HAP-1 (cell line): ENCODE results near the gene ATXN1.

ENCODE experiments used
- DNase-seq, 2 experiments: peaks; one replicate each; pipeline ENCODE4 v3.0.0-alpha.2; 2016 to 2020; ENCODE audit warnings: low spot score in 2 of 2
- H3K27me3 ChIP-seq: fragments of 250-450 bp; sonication (Bioruptor Pico); 2 replicates; pipeline ENCODE4 v1.5.1; 2020; ENCODE audit warnings: low read depth, mild to moderate bottlenecking, moderate library complexity
- H3K36me3 ChIP-seq: fragments of 250-450 bp; sonication (Bioruptor Pico); replicated peaks from 2 replicates; pipeline ENCODE4 v1.5.1; 2020; ENCODE audit warnings: mild to moderate bottlenecking
- H3K4me1 ChIP-seq: fragments of 250-450 bp; sonication (Bioruptor Pico); 2 replicates; pipeline ENCODE4 v1.5.1; 2020; ENCODE audit warnings: mild to moderate bottlenecking
- H3K4me3 ChIP-seq: fragments of 250-450 bp; sonication (Bioruptor Pico); 2 replicates; pipeline ENCODE4 v1.5.1; 2020; ENCODE audit warnings: mild to moderate bottlenecking, moderate library complexity
- H3K9me3 ChIP-seq: fragments of 250-450 bp; sonication (Bioruptor Pico); 2 replicates; pipeline ENCODE4 v1.5.1; 2020; ENCODE audit warnings: mild to moderate bottlenecking, moderate library complexity
- in situ Hi-C: fragments of 300-500 bp; cut with MboI; formaldehyde crosslinking; loops from 3 replicates; pipeline ENCODE4 v1.14.3; 2020; ENCODE audit warnings: low sequenced_read_pairs, inconsistent platforms, mixed read lengths

The ATXN1 gene

DNA sequence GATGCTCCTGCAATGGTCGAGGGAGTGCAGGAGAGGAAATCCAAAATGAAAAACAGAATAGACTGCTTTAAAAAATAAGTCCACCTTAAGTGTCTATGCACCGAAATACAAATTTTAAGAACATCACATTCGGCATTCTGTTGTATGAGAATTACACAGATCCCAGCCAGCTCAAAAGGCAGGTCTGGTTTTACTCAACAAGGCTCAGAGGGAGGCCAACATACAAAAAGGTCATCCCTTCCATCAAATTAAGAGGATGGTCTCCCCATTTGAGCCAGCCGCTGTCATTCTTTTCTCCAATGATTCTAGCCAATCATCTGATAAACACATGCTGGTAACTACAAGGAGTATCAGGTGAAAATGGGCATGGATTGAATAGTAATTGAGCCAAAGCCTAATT is 7.9 kb downstream of the ATXN1 start:
- in situ Hi-C loops = no loop called here
- no peaks in the 10 kb centered on the region for H3K9me3 ChIP-seq

DNA sequence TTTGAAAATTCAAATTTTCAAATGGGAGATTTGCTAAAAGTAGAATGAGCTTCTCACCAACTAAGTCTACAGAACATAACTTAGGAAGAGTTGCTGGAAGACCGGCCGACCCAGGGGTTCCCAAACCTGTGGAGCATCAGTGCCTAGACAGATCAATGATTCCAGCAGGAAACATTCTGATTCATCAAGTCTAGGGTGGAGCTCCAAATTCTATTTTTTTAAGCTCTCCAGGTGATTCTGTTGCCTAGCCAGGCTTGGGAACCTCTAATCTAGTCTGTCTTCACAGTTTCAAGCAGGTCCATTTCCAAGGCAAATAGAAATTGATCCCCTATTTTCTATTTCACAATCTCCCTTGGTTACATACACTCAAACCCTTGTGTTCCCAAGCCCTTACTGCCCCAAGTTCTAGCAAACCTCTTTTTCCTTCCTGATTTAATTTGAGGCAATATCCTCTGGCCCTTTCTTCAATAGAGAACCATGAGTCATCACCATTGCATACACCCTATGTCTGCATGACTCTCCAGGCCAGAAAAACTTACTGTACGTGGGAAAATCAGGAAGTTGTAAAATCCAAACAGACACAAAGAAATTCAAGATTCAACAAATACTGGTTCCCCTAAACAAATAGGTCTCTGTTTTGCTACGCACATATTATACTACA is 8.9 kb downstream of the ATXN1 start:
- no peaks in the 10 kb centered on the region for H3K9me3 ChIP-seq
- no peak overlapping the region for H3K4me3 ChIP-seq
- H3K4me1 ChIP-seq = peaks cover 11% of the 10 kb centered on the region
- H3K36me3 ChIP-seq = no peaks in the 10 kb centered on the region
- DNase-seq = no peak
- in situ Hi-C loops = no loop called here
- no peaks in the 10 kb centered on the region for H3K27me3 ChIP-seq

More for the DNA sequence above, 7.9 kb downstream of the ATXN1 start:
- no peaks in the 10 kb centered on the region for H3K36me3 ChIP-seq
- no peak for DNase-seq
- no peaks in the 10 kb centered on the region for H3K27me3 ChIP-seq
- no peak overlapping the region for H3K4me3 ChIP-seq
- H3K4me1 ChIP-seq = peaks cover 19% of the 10 kb centered on the region

DNA sequence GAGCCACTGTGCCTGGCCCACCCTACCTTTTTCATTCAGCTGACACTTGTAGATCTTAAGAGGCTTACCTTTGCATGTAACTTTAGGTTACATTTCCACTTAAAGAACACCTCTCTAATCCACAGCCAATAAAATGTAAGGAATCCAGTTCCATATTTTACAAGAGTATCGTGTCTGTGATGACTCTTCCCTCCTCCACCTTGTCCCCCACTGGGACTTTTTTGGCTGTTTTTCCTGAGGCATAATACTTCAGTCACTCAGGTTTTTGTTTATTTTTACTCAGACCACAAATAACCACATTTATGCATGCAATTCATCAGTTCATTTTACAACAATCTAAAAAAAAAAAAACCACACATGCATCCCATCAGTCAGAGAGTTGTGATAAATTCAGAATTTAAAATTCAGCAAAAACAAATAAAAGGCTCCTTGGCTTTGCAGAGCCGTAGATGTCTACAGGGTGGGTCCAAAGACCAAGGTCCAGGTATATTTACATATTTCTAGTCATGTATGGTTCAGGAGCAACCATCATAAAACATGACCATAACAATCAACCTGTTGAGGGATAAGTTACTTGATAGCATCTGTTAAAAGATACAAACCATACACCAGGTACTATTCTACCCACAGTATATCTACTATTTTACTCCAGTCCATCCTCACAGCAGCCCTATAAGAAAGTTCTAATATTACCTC is 9.9 kb downstream of the ATXN1 start:
- Histone ChIP-seq H3K9me3 (no peaks in the 10 kb centered on the region), H3K4me3 (no peak overlapping the region), H3K4me1 (peaks cover 2% of the 10 kb centered on the region), H3K27me3 (no peaks in the 10 kb centered on the region), H3K36me3 (no peaks in the 10 kb centered on the region)
- DNase-seq = no peak
- in situ Hi-C loops = no loop called here

DNA sequence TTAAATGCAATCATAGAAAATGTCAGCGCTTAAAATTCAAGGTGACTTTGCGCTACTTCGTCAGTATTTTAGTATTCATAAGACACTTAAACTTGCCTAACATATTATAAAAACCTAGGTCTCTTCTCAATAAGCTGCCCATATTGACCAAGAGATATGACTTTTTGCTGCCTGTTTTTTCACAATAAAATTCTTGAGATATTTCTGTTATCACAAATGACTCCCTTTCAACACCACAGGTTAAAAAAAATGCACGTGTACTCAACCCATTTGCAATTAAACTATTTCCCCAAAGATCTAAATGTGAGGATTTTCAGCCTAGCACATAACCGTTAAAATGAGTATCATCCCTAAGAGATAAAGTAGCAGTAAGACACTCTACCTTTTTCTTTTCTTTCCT is 10.7 kb downstream of the ATXN1 start:
- Histone ChIP-seq H3K36me3 (no peaks in the 10 kb centered on the region), H3K4me1 (no peaks in the 10 kb centered on the region), H3K27me3 (no peaks in the 10 kb centered on the region), H3K4me3 (no peak overlapping the region), H3K9me3 (no peaks in the 10 kb centered on the region)
- in situ Hi-C loops = no loop called here
- DNase-seq = no peak

DNA sequence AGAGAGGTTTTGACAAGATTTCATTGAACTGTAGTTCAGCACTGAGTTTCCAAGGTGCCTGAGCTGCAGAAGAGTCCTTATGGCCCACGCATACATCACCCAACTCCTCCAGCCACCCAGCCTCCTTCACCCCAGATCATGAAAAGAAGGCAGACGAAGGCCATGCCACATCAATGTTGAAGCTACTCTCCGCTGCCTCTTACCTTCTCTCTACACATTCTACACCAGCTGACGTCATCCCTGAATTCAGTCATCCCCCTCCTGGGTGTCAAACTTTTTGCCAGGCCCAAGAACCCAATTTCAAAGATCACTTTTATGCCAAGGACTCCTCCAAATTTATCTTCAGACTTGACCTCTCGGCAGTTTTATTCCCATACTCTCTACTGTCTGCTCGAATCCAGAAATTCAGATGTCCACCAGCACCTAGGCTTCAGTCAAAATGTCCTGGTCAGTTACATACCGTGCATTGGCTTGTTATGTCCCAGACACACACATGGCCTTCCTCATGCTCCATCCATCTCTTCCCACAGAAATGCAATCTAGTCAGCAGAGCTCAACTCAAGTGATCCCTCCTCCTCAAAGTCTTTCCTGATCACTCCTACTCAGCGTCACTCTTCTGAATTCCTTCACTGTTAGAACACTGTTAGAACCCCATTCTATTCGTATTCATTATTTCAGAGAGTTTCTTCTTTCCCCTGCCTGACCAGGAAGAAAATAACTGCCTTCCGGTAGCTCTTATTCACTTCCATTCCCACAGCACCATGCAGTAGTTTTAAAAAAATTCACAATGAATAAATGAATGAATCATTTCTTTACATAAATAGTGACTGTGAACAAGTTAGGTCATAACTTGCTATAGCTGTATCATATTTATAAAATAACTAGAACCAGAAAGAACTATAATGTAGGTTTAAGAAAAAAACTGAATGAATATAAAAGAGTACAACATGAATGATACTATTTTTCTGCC is 11.5 kb downstream of the ATXN1 start:
- Histone ChIP-seq H3K36me3 (no peaks in the 10 kb centered on the region), H3K27me3 (no peaks in the 10 kb centered on the region), H3K9me3 (no peaks in the 10 kb centered on the region), H3K4me1 (no peaks in the 10 kb centered on the region), H3K4me3 (no peak overlapping the region)
- DNase-seq = no peak
- in situ Hi-C loops = no loop called here

DNA sequence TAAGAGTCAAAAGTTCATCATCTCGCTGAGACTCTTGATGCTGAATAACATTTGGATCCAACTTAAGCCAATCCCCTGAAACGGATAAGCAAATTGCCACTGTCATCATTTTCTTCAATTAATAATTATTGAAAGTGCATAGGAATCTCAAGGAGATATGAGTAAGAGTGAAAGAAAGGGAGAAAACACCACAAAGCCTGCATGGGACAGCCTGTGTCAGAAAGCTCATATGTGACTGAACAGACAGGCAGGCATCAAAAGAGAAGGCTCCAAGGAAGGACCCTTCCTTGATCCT is 13.3 kb downstream of the ATXN1 start:
- no peaks in the 10 kb centered on the region for H3K9me3 ChIP-seq
- no peaks in the 10 kb centered on the region for H3K4me1 ChIP-seq
- H3K36me3 ChIP-seq = no peaks in the 10 kb centered on the region
- no peak for DNase-seq
- in situ Hi-C loops = no loop called here
- no peak overlapping the region for H3K4me3 ChIP-seq
- H3K27me3 ChIP-seq = no peaks in the 10 kb centered on the region

DNA sequence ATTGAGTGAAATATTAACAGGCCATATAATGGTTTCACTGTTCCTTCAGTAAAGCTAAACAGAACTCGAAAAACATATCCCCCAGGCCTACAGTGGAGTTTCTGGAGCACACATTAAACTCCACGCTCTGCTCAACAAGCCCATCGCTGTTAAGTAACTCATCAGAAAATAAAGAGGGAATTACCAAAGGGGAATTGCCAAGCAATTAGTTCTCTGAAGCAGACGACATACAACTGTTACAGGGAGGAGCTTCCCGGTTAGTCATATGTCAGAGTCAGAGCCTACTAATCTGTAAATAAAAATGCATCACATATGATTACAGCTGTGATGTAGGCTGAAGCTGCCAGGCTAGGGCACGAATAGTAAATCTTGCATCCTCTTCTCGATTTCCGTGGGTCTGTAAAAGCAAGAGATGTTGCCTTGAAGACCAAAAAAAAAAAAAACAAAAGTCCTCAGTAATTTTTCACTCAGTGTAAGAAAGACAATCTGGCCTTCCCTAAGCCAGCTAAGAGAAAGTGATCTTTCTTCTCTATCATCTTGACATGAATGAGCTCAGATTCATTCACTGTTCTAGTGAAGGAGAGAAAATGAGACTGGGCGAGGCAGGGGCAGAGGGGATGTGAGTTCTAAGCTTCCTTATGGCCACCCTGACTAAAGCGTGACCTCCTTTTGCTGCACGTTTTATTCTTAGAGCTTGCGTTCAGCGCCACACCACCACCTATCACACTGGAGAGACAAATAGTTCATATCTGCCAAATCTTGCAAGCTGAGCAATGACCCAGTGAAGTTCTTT is 13.8 kb downstream of the ATXN1 start:
- in situ Hi-C loops = no loop called here
- Histone ChIP-seq H3K9me3 (no peaks in the 10 kb centered on the region), H3K36me3 (no peaks in the 10 kb centered on the region), H3K27me3 (no peaks in the 10 kb centered on the region), H3K4me3 (no peak overlapping the region), H3K4me1 (no peaks in the 10 kb centered on the region)
- DNase-seq = no peak

DNA sequence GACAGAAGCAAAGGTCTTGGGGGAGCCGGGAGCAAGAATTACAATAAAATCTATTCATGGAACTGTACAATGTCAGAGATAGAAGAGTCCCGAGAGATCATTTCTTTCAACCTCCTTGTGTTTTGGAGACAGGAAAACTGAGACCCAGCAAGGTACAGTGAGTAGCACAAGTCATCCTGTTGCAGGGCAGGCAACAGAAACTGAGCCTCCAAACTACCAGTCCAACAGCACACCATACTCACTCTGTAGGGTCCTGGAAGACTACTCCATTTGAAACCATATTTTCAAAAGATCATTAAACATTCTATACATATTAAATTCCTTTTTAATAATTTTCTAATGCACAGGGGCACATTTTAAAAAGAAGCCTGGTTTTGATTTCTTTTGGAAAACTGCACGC is 14.4 kb downstream of the ATXN1 start:
- Histone ChIP-seq H3K27me3 (no peaks in the 10 kb centered on the region), H3K9me3 (no peaks in the 10 kb centered on the region), H3K36me3 (no peaks in the 10 kb centered on the region), H3K4me1 (no peaks in the 10 kb centered on the region), H3K4me3 (no peak overlapping the region)
- DNase-seq = no peak
- in situ Hi-C loops = no loop called here

DNA sequence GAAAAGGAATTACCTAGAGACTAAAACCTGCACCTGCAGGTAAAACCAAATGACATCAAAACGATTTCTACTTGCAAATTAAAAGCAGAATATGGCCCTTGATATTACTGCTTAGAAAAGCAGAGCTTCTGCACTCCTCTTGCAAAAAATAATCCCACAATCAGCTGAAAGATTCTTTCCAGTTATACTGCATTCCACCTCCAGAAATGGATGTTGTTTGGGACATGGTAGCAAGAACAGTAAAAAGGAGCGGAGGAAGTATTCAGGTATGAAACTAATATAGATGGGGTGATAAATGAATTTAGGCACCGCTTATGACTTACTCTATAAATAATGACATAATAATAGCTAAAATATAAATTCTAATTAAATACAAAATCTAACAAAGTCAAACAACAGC is 14.9 kb downstream of the ATXN1 start:
- Histone ChIP-seq H3K27me3 (no peaks in the 10 kb centered on the region), H3K4me1 (no peaks in the 10 kb centered on the region), H3K36me3 (no peaks in the 10 kb centered on the region), H3K4me3 (no peak overlapping the region), H3K9me3 (no peaks in the 10 kb centered on the region)
- no peak for DNase-seq
- in situ Hi-C loops = no loop called here

DNA sequence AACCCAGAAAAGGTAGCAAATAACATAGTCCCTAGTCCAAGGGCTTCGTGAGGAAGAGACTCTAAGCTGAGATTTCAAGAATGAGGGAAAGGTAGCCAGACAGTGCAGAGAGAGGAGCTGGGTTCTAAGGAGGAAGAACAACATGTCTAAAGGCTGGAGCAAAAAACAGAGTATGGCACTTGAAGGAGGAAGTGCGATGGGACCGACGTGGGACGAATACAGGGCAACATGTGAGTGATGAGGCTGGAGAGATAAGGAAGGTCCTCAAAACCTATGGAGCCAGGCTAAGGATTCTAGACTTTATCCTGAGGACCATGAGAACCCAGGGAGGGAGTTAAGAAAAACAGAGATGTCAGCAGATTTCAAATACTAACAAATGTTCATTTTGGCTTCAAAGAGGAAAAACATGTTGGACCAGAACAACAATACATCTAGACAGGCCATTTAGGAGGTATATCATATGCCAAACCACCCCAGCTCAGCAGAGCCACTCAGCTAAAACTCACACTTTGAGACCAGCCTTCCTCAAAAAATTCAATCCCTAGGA is 17.5 kb downstream of the ATXN1 start:
- no peaks in the 10 kb centered on the region for H3K36me3 ChIP-seq
- H3K4me1 ChIP-seq = no peaks in the 10 kb centered on the region
- no peak overlapping the region for H3K4me3 ChIP-seq
- no peaks in the 10 kb centered on the region for H3K9me3 ChIP-seq
- H3K27me3 ChIP-seq = no peaks in the 10 kb centered on the region
- no peak for DNase-seq
- in situ Hi-C loops = no loop called here

DNA sequence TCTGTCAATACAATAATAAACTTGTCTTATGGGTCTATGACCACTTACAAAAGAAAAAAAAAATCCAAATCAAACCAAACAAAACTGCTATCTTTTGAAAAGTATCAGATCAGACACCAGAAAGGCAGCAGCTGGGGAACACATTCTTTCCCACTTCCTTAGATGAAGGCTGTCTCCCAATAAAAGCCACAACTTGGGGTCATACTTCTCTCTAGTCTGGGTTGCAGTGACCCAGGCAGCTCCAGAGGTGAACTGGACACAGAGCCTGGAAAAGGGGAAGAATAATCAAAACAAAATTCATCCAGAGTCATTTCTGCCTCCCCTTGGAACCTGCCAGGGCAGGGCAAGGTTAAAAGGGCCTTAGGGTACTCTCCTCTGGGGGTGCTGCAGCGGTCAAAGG is 19.1 kb downstream of the ATXN1 start:
- no peak overlapping the region for H3K4me3 ChIP-seq
- no peaks in the 10 kb centered on the region for H3K27me3 ChIP-seq
- H3K9me3 ChIP-seq = no peaks in the 10 kb centered on the region
- H3K4me1 ChIP-seq = no peaks in the 10 kb centered on the region; the same call in 1 of the 2 replicates
- H3K36me3 ChIP-seq = no peaks in the 10 kb centered on the region
- no peak for DNase-seq
- in situ Hi-C loops = no loop called here

DNA sequence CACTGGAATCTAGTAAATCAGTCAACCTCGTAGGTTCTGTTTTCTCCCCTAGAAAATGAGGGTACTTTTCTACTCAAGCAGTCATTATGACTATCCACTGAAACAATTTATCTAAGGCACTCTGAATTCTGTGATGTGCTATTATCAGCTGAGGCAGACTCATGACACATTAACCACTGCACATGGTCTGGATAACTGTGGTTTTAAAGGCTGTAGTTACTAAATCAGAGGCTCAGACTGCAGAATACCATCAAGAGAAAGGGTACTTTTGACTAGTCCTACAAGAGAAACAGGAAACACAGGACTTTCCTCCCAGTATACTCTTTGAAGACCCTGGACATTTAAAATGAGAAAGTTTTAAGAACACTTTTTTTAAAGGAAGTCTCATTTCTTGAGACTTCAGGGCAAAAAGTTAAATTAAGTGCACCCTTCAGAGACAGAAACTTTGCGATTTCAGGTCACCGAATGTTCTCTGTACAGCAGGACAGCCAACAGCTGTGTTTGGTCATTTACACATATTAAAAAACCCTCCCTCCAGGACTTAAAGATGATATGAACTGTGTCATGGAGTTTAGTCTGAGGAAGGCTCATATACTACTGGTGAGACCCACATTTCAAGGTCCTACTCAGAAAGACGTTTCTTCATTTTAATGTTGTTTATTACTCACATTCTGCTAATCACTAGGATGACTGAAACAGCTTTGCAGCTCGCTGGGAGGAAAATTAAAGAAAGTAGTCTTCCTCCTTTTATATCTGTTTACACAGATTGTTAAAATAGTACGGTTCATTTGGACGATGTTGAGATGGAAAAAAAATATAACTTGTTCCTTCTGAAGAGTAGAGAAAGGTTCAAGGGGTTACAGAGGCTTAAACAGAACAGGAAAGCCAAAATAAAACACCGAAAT is 19.9 kb downstream of the ATXN1 start:
- no peak overlapping the region for H3K4me3 ChIP-seq
- H3K4me1 ChIP-seq = peaks cover 6% of the 10 kb centered on the region
- H3K36me3 ChIP-seq = no peaks in the 10 kb centered on the region
- DNase-seq = no peak
- in situ Hi-C loops = no loop called here
- no peaks in the 10 kb centered on the region for H3K27me3 ChIP-seq
- H3K9me3 ChIP-seq = no peaks in the 10 kb centered on the region
